HG03378 (cell line): ENCODE measurements around the gene ZNF608.
A peak's percentile ranks its signal among the peaks of the same experiment; 100 is the strongest.

Experiments
- ATAC-seq: cut with Tn5 transposase; IDR thresholded peaks from one replicate; pipeline ENCODE4 v1.9.1; 2021; ENCODE audit warnings: mild to moderate bottlenecking, moderate library complexity; ENCODE audit not compliant: unreplicated experiment

The ZNF608 gene

DNA sequence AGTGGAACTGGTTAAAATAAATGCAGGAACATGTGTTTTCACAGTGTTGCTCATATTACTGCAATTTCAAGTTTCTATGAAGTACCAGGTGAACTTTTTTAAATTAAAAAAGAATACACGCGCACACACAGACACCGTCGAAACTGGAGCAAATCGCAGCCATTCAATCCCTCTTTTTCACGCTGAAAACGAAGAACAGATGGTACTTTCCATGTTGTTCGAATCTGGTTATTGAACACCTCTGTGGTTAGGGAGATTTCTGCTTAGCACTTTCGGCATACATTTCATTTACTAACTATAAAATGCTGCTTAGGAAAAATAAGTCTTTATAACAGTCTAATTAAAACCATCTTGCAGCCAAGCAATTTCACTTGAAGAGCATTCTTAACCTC, 6.8 kb downstream of the ZNF608 start:
- no peak for ATAC-seq

DNA sequence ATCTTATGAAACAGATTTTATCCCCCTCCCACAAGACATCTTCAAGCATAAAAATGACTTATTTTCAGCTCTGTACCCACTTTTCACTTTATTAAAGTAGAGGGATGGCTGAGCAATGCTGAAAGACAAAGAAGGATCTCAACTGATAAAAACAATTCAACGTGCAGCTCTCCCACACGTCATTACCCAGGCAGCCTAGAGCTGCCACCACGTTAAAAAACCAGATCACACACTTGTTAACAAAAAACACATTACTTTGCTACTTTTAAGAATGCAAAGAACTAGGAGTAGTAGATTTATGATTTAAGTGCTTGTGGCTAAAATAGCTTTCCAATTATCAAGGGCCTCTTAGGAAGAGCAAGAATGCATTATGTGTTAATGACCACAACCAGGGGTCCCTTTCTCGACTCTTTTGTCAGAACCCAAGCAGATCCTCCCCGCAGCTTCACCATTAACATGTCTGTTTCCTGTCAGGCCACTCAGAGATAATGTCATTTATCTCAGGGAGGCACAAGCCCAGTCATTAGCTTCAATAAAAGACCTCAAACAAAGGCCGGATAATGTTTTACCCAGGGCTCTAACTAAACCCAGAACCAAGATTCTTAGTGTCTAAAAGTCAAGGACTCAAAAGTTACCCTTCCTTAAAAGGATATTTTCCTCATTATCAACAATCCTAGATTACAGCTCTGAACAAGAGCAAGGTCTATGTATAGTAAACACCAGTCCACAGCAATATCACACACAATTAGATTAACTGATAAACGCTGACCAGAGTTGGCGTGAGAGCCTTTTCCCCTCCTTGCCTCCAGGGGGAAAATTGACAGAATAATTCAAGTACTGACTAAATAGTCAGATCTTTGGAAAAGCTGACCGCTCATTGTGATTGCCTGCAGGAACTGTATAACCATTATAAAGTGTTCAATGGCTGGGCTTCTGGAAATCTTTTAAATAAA, 7.5 kb downstream of the ZNF608 start:
- ATAC-seq: no peak

- ATAC-seq: no peak
Observed at GRCh38 chr5:124737651-124738050, 8.8 kb downstream of the ZNF608 start.

GRCh38 chr5:124736805-124737188, 9.6 kb downstream of the ZNF608 start:
- no peak for ATAC-seq

- ATAC-seq: no peak
Observed at GRCh38 chr5:124736082-124736804, 10.2 kb downstream of the ZNF608 start.

DNA sequence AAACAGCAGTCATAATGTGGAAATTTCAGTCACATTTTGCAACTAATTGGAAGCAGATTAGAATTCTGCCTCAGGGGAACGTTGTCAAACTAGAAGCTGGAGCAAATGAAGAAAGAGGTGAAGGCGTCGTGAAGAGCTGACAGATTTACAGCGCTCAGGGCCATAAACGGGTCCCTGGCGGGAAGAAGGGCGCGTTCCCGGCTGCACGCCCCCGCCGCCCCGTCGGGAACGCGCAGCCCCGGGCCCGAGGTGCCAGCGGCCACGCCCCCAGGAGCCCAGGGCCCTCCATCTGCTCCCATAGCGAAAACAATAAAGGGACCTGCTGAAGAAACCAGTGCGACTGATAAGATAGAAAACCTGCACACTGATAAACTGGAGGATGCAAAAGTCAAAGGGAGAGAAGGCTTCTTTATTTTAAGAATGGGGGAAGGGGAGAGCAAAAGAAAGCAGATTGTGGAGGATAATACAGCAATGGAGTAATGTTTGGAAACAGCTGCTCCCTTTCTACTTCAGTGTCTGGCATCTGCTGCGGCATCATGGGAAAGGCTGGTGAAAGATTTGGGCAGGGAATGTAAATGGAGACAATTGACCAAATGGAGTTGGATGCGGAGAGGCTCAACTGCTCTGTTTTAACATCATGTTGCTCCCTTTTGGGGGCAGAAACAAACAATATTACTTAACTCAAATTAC, 11.1 kb downstream of the ZNF608 start:
- ATAC-seq: no peak

GRCh38 chr5:124734574-124735168, 11.8 kb downstream of the ZNF608 start:
- no peak for ATAC-seq

DNA sequence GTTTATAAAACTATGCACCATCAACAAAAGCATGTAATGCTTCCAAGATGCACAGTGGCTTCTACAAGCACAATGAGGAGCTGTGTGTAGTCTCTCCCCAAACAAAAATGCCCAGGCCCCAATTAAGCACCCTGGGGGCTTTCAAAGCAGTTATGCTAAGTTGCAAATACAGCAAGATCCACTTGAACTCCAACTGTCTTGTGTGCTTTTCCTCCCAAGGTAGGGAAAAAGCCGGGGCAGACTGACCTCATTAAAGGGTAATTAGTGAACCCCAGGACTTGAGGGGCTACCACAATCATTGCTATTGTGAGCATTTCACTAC, 13.1 kb downstream of the ZNF608 start:
- ATAC-seq: no peak

- no peak for ATAC-seq
Observed at GRCh38 chr5:124732428-124733328, 13.8 kb downstream of the ZNF608 start.

- no peak for ATAC-seq
Observed at GRCh38 chr5:124730381-124730780, 16.1 kb downstream of the ZNF608 start.

- peak; percentile 72 for ATAC-seq
Observed at GRCh38 chr5:124729720-124730359, 16.6 kb downstream of the ZNF608 start.

GRCh38 chr5:124728968-124729332, 17.5 kb downstream of the ZNF608 start:
- no peak for ATAC-seq

- no peak for ATAC-seq
Observed at GRCh38 chr5:124728331-124728967, 18.0 kb downstream of the ZNF608 start.

DNA sequence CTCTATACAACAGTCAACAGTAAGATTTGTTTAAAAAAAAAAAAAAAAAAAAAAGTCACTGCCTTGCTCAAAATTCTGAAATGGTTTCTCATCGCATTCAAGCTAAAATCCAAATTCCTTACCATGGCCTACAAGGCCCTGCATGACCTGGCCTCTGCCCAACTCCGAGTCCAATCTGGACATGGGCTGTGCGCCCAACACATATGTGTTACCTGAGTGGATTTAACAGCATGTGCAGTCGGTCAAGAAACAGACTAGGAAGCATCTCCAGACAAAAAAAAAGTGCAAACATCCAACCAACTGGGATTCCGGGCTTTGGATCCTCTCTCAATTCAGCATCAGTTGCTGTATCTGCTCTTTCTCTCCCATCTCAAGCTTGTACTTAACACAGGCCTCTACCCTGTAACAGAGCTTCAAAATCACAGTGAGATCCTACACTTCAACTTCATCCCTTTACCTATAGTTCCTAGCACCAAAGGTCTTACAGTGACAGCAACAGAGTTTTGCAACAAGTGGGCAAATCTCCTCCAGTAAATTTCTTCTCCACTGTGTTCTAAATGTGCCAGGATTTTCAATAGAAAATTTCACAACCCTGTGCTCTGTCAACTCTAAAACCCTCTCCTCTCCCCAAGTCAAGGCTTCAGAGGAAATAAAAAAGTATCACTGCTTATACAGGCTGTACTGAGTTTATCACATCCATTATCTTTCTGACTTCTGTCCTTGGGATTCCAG, 19.6 kb downstream of the ZNF608 start:
- no peak for ATAC-seq

DNA sequence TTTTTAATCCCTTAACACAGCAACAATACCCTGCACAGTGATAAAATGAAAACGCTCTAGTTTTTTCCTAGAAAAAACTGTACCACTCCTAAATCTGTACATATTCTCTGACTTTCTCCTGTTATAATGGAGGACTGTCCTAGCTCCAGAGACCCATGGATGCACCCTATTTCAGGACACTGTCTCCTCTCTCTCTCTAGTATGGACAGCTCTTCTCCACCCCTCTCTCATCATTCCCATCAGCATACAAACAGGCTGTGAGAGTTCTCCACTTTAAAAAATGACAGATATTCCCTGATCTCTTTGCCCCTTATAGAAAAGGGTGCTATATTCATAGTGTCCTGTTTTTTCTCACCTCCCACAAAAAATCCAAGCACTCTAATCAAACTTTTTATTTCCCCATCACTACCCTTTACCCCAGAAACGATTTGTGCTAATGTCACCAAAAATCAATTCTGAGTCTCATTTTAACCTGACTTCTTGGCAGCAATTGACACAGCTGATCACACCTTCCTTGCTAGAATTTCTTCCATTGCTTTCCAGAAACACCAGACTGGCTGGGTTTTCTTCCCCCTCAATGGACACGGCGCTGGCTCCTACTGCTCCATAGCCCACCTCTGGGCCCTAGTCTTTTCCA, 20.7 kb downstream of the ZNF608 start:
- ATAC-seq: no peak

- ATAC-seq: peak; percentile 46
Observed at GRCh38 chr5:124725040-124725434, 21.4 kb downstream of the ZNF608 start.

DNA sequence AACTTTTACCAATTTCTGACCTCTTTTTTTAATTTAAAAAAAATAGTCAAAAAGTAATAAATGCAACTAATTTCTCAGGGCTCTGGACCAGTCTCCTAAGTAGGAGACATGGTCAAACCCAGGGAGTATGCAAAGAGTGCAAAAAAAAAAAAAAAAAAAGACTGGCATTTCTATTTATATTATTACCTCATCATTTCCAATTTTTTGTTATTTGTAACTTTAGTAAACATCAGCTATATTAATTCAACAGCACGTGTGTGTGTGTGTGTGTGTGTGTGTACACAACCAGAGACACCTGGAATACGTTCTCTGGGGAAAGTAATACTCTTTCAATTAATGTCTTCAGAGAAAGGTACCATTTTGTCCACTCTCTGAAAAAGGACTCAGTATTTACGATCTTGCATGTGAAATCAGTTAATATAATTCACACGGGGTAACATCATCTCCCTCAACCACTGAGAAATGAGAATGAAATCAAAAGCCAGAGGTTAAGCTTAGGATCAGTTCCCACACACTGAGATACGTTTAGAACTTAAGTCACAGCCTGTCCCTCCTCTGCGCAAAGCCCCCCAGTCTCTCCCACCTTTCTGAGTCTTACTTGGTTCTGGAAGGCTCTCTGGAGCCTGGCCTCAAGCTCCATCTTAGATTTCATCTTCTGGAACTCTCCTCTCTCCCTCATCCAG, 21.9 kb downstream of the ZNF608 start:
- peak; percentile 30 for ATAC-seq
